CD4-positive, CD25-positive, alpha-beta regulatory T cell (primary cell): ENCODE measurements around the gene RBM45. TPM values are rescaled to one million over a fixed set of nuclear protein-coding genes. Genes with fewer than 3 reads are reported as not detected.
"Not testable (repeated sequence)": the region's sequence is repeated elsewhere in the genome, so short reads cannot be mapped to it uniquely, and the experiment has no call there.

ENCODE experiments used
- ATAC-seq, 2 donors: fragments of 150-1000 bp; cut with Tn5 transposase; one replicate each; pipeline ENCODE4 v1.10.0; 2021; ENCODE audit warnings: low read depth in 2 of 2, moderate number of reproducible peaks in 2 of 2, moderate library complexity in 1 of 2
- DNase-seq, 3 donors: peaks; one replicate each; pipeline versions ENCODE4 v3.0.0 to v3.0.0-alpha.2; 2012 to 2022; ENCODE audit warnings: mixed read lengths in 1 of 3
- H3K27ac ChIP-seq: one replicate; pipeline ENCODE4 v1.7.0; 2013; ENCODE audit warnings: mild to moderate bottlenecking, low read length; ENCODE audit not compliant: insufficient read depth, poor library complexity, severe bottlenecking
- H3K27me3 ChIP-seq: one replicate; pipeline ENCODE4 v1.7.0; 2013; ENCODE audit warnings: low read length; ENCODE audit not compliant: control insufficient read depth, insufficient read depth
- H3K36me3 ChIP-seq: one replicate; pipeline ENCODE4 v1.7.0; 2013; ENCODE audit warnings: mild to moderate bottlenecking, low read length, moderate library complexity; ENCODE audit not compliant: control insufficient read depth, insufficient read depth
- H3K4me1 ChIP-seq: 2 replicates; pipeline ENCODE4 v1.7.0; 2013; ENCODE audit warnings: mild to moderate bottlenecking, low read length; ENCODE audit not compliant: insufficient read depth, control insufficient read depth, poor library complexity, severe bottlenecking
- H3K4me3 ChIP-seq: one replicate; pipeline ENCODE4 v1.7.0; 2013; ENCODE audit warnings: low read depth, mild to moderate bottlenecking, low read length, moderate library complexity
- H3K9me3 ChIP-seq, 2 experiments: 1 replicate in 1 of 2; 2 replicates in 1 of 2; pipeline ENCODE4 v1.7.0; 2013; ENCODE audit warnings: low read length in 2 of 2, mild to moderate bottlenecking in 1 of 2, moderate library complexity in 1 of 2; ENCODE audit not compliant: control insufficient read depth in 2 of 2
- H3K27ac Mint-ChIP-seq, 3 donors: one replicate each; pipeline ENCODE4 v1.8.0; 2020 to 2022; ENCODE audit warnings: mild to moderate bottlenecking in 3 of 3, mixed read lengths in 3 of 3, moderate library complexity in 2 of 3
- H3K27me3 Mint-ChIP-seq: one replicate; pipeline ENCODE4 v1.8.0; 2022; ENCODE audit warnings: mild to moderate bottlenecking, mixed read lengths
- H3K36me3 Mint-ChIP-seq: one replicate; pipeline ENCODE4 v1.8.0; 2020; ENCODE audit warnings: mixed read lengths
- H3K4me1 Mint-ChIP-seq, 4 donors: one replicate each; pipeline ENCODE4 v1.8.0; 2020 to 2022; ENCODE audit warnings: mixed read lengths in 4 of 4, mild to moderate bottlenecking in 1 of 4
- H3K4me3 Mint-ChIP-seq, 4 donors: one replicate each; pipeline ENCODE4 v1.8.0; 2020 to 2022; ENCODE audit warnings: mild to moderate bottlenecking in 4 of 4, mixed read lengths in 4 of 4, moderate library complexity in 3 of 4
- H3K9me3 Mint-ChIP-seq, 7 donors: one replicate each; pipeline ENCODE4 v1.8.0; 2020 to 2022; ENCODE audit warnings: mixed read lengths in 7 of 7, mild to moderate bottlenecking in 3 of 7, moderate library complexity in 2 of 7
- polyA plus RNA-seq, 4 donors: library from polyadenylated mRNA; unstranded; fragments of 300-500 nt; fragmentation: Illumina TruSeq; gene quantifications; one replicate each; pipeline ENCODE4 v1.2.3, GENCODE V29; 2021
- total RNA-seq: library from RNA; stranded (reverse); gene quantifications from one replicate; pipeline ENCODE4 v1.2.3, GENCODE V29; 2022

RBM45 gene
- total and polyA plus RNA-seq, 5 donors from 2014 or later: 8.6 to 15.4 (median 10.8) TPM

- H3K36me3 Mint-ChIP-seq: no peaks in the 10 kb centered on the region
- Histone ChIP-seq H3K4me3 (no peak overlapping the region), H3K27me3 (no peaks in the 10 kb centered on the region), H3K36me3 (no peaks in the 10 kb centered on the region), H3K27ac (no peak overlapping the region), H3K4me1 (no peaks in the 10 kb centered on the region), H3K9me3 (no peaks in the 10 kb centered on the region)
- peaks cover 23% of the 10 kb centered on the region for H3K27me3 Mint-ChIP-seq
- peaks cover 0 to 11% (median 1%) of the 10 kb centered on the region in 7 donors for H3K9me3 Mint-ChIP-seq
- H3K4me1 Mint-ChIP-seq: no peaks in the 10 kb centered on the region
- no peak for ATAC-seq
- H3K27ac Mint-ChIP-seq: no peak overlapping the region
- no peak for DNase-seq
- no peak overlapping the region for H3K4me3 Mint-ChIP-seq
Measured at GRCh38 chr2:178152977-178153376, 40.7 kb downstream of the RBM45 start.

- DNase-seq, H3K4me1 Mint-ChIP-seq, ATAC-seq, H3K4me3 Mint-ChIP-seq, H3K27me3 ChIP-seq, H3K27ac Mint-ChIP-seq, H3K4me3 ChIP-seq, H3K36me3 ChIP-seq, H3K27ac ChIP-seq, H3K9me3 ChIP-seq, H3K4me1 ChIP-seq, H3K36me3 Mint-ChIP-seq: not testable (repeated sequence)
- Mint-ChIP-seq H3K9me3 (peaks cover 0 to 11% (median 1%) of the 10 kb centered on the region in 7 donors), H3K27me3 (peaks cover 28% of the 10 kb centered on the region)
Measured at GRCh38 chr2:178153878-178154277, 41.6 kb downstream of the RBM45 start.

GRCh38 chr2:178155524-178155923, 43.3 kb downstream of the RBM45 start:
- peaks cover 28% of the 10 kb centered on the region for H3K27me3 Mint-ChIP-seq
- Histone ChIP-seq H3K27me3 (no peaks in the 10 kb centered on the region), H3K4me1 (no peaks in the 10 kb centered on the region), H3K36me3 (no peaks in the 10 kb centered on the region), H3K4me3 (no peak overlapping the region), H3K9me3 (no peaks in the 10 kb centered on the region), H3K27ac (no peak overlapping the region)
- H3K4me1 Mint-ChIP-seq: no peaks in the 10 kb centered on the region
- DNase-seq: no peak
- H3K9me3 Mint-ChIP-seq: peaks cover 0 to 11% (median 1%) of the 10 kb centered on the region in 7 donors
- no peak for ATAC-seq
- H3K36me3 Mint-ChIP-seq: no peaks in the 10 kb centered on the region
- H3K27ac Mint-ChIP-seq: no peak overlapping the region
- H3K4me3 Mint-ChIP-seq: no peak overlapping the region

- no peaks in the 10 kb centered on the region for H3K4me1 Mint-ChIP-seq
- no peaks in the 10 kb centered on the region for H3K9me3 ChIP-seq
- no peaks in the 10 kb centered on the region for H3K4me1 ChIP-seq
- no peak for DNase-seq
- H3K9me3 Mint-ChIP-seq: peaks cover 0 to 11% (median 1%) of the 10 kb centered on the region in 7 donors
- peaks cover 28% of the 10 kb centered on the region for H3K27me3 Mint-ChIP-seq
- H3K4me3 Mint-ChIP-seq: no peak overlapping the region
- no peaks in the 10 kb centered on the region for H3K36me3 ChIP-seq
- H3K27ac Mint-ChIP-seq: no peak overlapping the region
- H3K27me3 ChIP-seq: peaks cover 4% of the 10 kb centered on the region
- ATAC-seq: no peak
- no peaks in the 10 kb centered on the region for H3K36me3 Mint-ChIP-seq
- no peak overlapping the region for H3K4me3 ChIP-seq
- H3K27ac ChIP-seq: no peak overlapping the region
Measured at GRCh38 chr2:178157574-178157973, 45.3 kb downstream of the RBM45 start.

- no peak overlapping the region for H3K27ac Mint-ChIP-seq
- no peaks in the 10 kb centered on the region for H3K36me3 Mint-ChIP-seq
- Histone ChIP-seq H3K4me1 (no peaks in the 10 kb centered on the region), H3K36me3 (no peaks in the 10 kb centered on the region), H3K27me3 (peaks cover 6% of the 10 kb centered on the region), H3K4me3 (no peak overlapping the region), H3K27ac (no peak overlapping the region), H3K9me3 (no peaks in the 10 kb centered on the region)
- H3K4me1 Mint-ChIP-seq: no peaks in the 10 kb centered on the region
- DNase-seq (no peak), ATAC-seq (no peak)
- H3K9me3 Mint-ChIP-seq: peaks cover 0 to 7% (median 1%) of the 10 kb centered on the region in 7 donors
- peaks cover 28% of the 10 kb centered on the region for H3K27me3 Mint-ChIP-seq
- no peak overlapping the region for H3K4me3 Mint-ChIP-seq
Measured at GRCh38 chr2:178159966-178160365, 47.7 kb downstream of the RBM45 start.

- DNase-seq (no peak), ATAC-seq (no peak)
- Histone ChIP-seq H3K4me1 (no peaks in the 10 kb centered on the region), H3K27ac (no peak overlapping the region), H3K9me3 (no peaks in the 10 kb centered on the region), H3K27me3 (peaks cover 6% of the 10 kb centered on the region), H3K36me3 (no peaks in the 10 kb centered on the region), H3K4me3 (no peak overlapping the region)
- Mint-ChIP-seq H3K27ac (no peak overlapping the region), H3K36me3 (no peaks in the 10 kb centered on the region), H3K27me3 (peaks cover 22% of the 10 kb centered on the region), H3K4me3 (no peak overlapping the region), H3K9me3 (peaks cover 0 to 1% (median 0%) of the 10 kb centered on the region in 7 donors), H3K4me1 (no peaks in the 10 kb centered on the region)
Measured at GRCh38 chr2:178160601-178161000, 48.4 kb downstream of the RBM45 start.

GRCh38 chr2:178163395-178163794, 51.2 kb downstream of the RBM45 start:
- H3K4me3 Mint-ChIP-seq: no peak overlapping the region
- H3K4me1 Mint-ChIP-seq: no peaks in the 10 kb centered on the region
- no peak for ATAC-seq
- no peaks in the 10 kb centered on the region for H3K36me3 ChIP-seq
- H3K36me3 Mint-ChIP-seq: no peaks in the 10 kb centered on the region
- no peak overlapping the region for H3K4me3 ChIP-seq
- peaks cover 27% of the 10 kb centered on the region for H3K27me3 Mint-ChIP-seq
- no peak overlapping the region for H3K27ac ChIP-seq
- H3K4me1 ChIP-seq: no peaks in the 10 kb centered on the region
- no peaks in the 10 kb centered on the region for H3K9me3 ChIP-seq
- peaks cover 0 to 1% (median 0%) of the 10 kb centered on the region in 7 donors for H3K9me3 Mint-ChIP-seq
- no peak overlapping the region for H3K27ac Mint-ChIP-seq
- no peak for DNase-seq
- peaks cover 6% of the 10 kb centered on the region for H3K27me3 ChIP-seq

GRCh38 chr2:178163911-178164310, 51.7 kb downstream of the RBM45 start:
- DNase-seq (no peak), ATAC-seq (no peak)
- Histone ChIP-seq H3K27ac (no peak overlapping the region), H3K9me3 (no peaks in the 10 kb centered on the region), H3K4me3 (no peak overlapping the region), H3K4me1 (no peaks in the 10 kb centered on the region), H3K27me3 (peaks cover 6% of the 10 kb centered on the region), H3K36me3 (no peaks in the 10 kb centered on the region)
- Mint-ChIP-seq H3K27me3 (peaks cover 22% of the 10 kb centered on the region), H3K9me3 (peaks cover 0 to 1% (median 0%) of the 10 kb centered on the region in 7 donors), H3K4me1 (no peaks in the 10 kb centered on the region), H3K36me3 (no peaks in the 10 kb centered on the region), H3K4me3 (no peak overlapping the region), H3K27ac (no peak overlapping the region)
